ENCODE measurements around the gene ANKRD52. TPM values are rescaled to one million over a fixed set of nuclear protein-coding genes. Genes with fewer than 3 reads are reported as not detected.

The ANKRD52 gene
- total RNA-seq, 1 donor from 2014 or later = 63.2 TPM

DNA sequence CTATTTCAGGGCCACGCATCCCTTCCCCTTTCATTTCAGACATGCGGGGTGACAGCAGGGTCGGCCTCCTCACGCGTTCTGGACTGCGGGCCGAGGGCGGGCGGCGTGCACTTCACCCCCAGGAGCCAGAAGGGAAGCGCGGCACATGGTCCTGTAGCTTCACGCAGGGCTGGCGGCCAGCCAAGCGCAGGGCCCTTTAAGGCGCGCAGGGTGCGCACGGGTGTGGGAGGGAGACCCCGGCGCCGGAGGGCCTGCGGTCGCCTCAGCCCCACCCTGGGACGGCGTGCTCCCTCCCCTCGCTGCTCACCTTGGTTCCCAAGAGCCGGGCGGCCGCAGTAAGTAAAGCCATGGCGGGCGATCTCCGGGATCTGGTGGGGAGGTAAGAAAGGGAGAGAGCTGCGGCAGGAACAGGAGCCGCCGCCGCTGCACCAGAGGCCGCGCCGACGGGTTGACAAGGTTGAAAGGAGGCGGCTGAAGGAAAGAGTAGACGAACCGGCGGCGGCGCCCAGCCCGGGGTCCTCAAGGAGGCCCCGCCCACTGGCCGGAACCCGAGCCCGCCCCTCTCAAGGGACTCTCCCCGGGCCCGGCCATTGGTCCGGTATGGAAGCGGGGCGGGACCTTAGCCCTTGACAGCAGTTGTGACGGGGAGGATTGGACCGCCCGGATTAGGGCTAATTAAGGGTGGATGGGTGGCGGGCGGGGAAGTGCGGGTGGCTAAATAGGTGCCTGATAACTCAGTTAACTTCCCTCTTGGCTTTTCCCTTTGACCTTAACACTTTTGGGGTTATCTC is 41.9 kb upstream of the ANKRD52 start, which contains the start of gene CS:
CS (minus strand) TSS at position 478 of the 791 bp plus-strand sequence; CDS start at position 349, 129 bp downstream.
- TF ChIP-seq, protein P1, sequence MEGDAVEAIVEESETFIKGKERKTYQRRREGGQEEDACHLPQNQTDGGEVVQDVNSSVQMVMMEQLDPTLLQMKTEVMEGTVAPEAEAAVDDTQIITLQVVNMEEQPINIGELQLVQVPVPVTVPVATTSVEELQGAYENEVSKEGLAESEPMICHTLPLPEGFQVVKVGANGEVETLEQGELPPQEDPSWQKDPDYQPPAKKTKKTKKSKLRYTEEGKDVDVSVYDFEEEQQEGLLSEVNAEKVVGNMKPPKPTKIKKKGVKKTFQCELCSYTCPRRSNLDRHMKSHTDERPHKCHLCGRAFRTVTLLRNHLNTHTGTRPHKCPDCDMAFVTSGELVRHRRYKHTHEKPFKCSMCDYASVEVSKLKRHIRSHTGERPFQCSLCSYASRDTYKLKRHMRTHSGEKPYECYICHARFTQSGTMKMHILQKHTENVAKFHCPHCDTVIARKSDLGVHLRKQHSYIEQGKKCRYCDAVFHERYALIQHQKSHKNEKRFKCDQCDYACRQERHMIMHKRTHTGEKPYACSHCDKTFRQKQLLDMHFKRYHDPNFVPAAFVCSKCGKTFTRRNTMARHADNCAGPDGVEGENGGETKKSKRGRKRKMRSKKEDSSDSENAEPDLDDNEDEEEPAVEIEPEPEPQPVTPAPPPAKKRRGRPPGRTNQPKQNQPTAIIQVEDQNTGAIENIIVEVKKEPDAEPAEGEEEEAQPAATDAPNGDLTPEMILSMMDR (IDR thresholded peaks at IDR 0.05; ENCODE audit: unreplicated experiment) = no peak
- peak; percentile 97 for DNase-seq (ENCODE audit: low spot score in 2 of 2, unreplicated experiment in 2 of 2)
- H3K27me3 Mint-ChIP-seq (ENCODE audit: low read depth) = no peaks in the 10 kb centered on the region
- H3K4me3 Mint-ChIP-seq = peak within 1 kb of the TSS; percentile 93
- peaks cover 6% of the 10 kb centered on the region for H3K36me3 Mint-ChIP-seq
- H3K9me3 Mint-ChIP-seq = no peaks in the 10 kb centered on the region
- peaks cover 25% of the 10 kb centered on the region for H3K4me1 Mint-ChIP-seq
- peak within 1 kb of the TSS; percentile 92 for H3K27ac Mint-ChIP-seq

DNA sequence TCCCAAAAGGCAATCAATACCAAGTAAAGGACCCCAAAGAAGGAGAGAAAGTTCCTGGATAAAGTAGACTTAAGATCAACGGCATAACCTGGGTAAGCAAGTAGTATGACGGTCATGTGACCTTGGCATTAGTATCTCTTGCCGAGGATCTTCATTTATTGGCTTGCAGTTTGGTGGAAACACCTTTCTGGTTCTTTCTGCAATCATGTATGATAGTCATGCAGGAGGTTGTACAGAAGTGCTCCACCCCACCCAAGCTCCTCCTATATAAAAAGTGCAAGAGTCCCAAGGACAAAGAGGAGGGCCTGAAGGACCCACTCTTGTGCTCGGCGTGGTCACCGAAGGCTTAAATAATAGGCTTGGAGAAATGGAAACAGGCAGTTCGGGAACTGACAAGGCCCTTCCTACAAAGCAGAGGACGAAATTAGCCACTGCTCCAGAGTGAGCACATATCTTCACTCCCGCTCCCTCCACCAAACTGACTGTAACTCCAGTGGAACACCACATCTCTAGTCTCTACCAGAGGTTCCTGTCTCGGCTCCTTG is 41.2 kb upstream of the ANKRD52 start:
- no peak for DNase-seq (ENCODE audit: low spot score in 2 of 2, unreplicated experiment in 2 of 2)
- Mint-ChIP-seq H3K4me3 (peak overlapping the region; percentile 93), H3K9me3 (no peaks in the 10 kb centered on the region), H3K4me1 (peaks cover 25% of the 10 kb centered on the region), H3K27ac (peak overlapping the region; percentile 92), H3K27me3 (ENCODE audit: low read depth) (no peaks in the 10 kb centered on the region), H3K36me3 (peaks cover 4% of the 10 kb centered on the region)
- TF ChIP-seq, protein P1 (IDR thresholded peaks at IDR 0.05; ENCODE audit: unreplicated experiment) = no peak

DNA sequence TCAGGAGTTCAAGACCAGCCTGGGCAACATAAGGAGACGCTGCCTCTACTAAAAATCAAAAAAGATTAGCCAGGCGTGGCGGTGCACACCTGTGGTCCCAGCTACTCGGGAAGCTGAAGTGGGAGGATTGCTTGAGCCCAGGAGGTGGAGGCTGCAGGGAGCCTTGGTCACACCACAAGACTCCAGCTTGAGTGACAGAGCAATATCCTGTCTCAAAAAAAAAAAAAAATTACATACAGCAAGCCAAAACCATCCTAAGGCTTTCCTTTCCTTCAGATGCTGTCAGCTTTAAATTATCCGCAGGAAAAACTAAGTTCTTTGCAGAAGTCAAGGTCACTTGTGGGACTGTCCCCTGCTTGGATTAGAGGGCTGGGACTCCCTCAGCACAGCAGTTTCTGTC is 40.6 kb upstream of the ANKRD52 start:
- Mint-ChIP-seq H3K4me3 (peak overlapping the region; percentile 93), H3K36me3 (peaks cover 1% of the 10 kb centered on the region)

DNA sequence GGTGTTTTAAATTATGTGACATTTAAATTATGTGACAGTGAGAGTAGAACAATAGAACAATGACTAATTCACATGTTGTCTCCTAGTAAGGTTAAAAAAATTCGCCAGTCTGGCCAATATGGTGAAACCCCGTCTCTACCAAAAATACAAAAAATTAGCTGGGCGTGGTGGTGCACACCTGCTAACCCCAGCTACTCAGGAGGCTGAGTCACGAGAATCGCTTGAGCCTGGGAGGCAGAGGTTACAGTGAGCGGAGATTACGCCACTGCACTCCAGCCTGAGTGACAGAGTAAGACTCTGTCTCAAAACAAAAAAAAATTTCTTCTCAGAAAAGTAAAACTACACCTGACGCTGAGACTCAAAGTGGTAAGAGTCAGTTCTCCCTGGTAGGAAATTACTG is 39.2 kb upstream of the ANKRD52 start:
- H3K9me3 Mint-ChIP-seq = no peaks in the 10 kb centered on the region
- no peak for DNase-seq (ENCODE audit: low spot score in 2 of 2, unreplicated experiment in 2 of 2)
- no peaks in the 10 kb centered on the region for H3K27me3 Mint-ChIP-seq (ENCODE audit: low read depth)
- peaks cover 4% of the 10 kb centered on the region for H3K36me3 Mint-ChIP-seq
- H3K4me3 Mint-ChIP-seq = no peak overlapping the region
- peak overlapping the region; percentile 34 for H3K27ac Mint-ChIP-seq
- H3K4me1 Mint-ChIP-seq = peaks cover 27% of the 10 kb centered on the region
- TF ChIP-seq, protein P1 (IDR thresholded peaks at IDR 0.05; ENCODE audit: unreplicated experiment) = no peak

More for the DNA sequence above, 40.6 kb upstream of the ANKRD52 start:
- H3K9me3 Mint-ChIP-seq = no peaks in the 10 kb centered on the region
- no peak for DNase-seq (ENCODE audit: low spot score in 2 of 2, unreplicated experiment in 2 of 2)
- TF ChIP-seq, protein P1 (IDR thresholded peaks at IDR 0.05; ENCODE audit: unreplicated experiment) = no peak
- no peaks in the 10 kb centered on the region for H3K27me3 Mint-ChIP-seq (ENCODE audit: low read depth)
- H3K27ac Mint-ChIP-seq = peak overlapping the region; percentile 92
- peaks cover 25% of the 10 kb centered on the region for H3K4me1 Mint-ChIP-seq

DNA sequence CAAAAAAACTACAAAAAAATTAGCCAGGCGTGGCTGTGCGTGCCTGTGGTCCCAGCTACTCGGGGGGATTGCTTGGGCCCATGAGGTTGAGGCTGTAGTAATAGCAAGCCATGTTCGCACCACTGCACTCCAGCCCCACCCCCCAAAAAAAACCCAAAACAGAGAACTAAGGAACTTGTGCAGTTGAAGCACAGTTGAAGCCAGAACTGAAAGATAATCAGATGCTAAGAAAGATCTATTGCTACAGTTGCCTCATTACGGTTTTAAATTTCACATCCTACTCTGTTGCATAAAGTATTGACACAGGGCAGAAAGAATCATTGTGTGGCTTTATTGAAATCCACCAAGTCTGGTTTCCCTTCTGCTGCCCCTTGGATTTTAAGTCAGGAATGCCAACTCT is 38.1 kb upstream of the ANKRD52 start:
- Mint-ChIP-seq H3K4me1 (peaks cover 23% of the 10 kb centered on the region), H3K36me3 (peaks cover 4% of the 10 kb centered on the region), H3K4me3 (no peak overlapping the region), H3K27me3 (ENCODE audit: low read depth) (no peaks in the 10 kb centered on the region), H3K9me3 (no peaks in the 10 kb centered on the region), H3K27ac (no peak overlapping the region)
- no peak for DNase-seq (ENCODE audit: low spot score in 2 of 2, unreplicated experiment in 2 of 2)
- TF ChIP-seq, protein P1 (IDR thresholded peaks at IDR 0.05; ENCODE audit: unreplicated experiment) = no peak
